ENCODE results near the gene TRPT1.
A peak's percentile ranks its signal among the peaks of the same experiment; 100 is the strongest.

Gene TRPT1

GRCh38 chr11:64262271-64263002, 36.5 kb upstream of the TRPT1 start:
- in situ Hi-C loops (cut with MboI; ENCODE audit: low pct_unique_long_range_greater_than_20kb, low sequenced_read_pairs, unreplicated experiment), result no loop called here
- no peak for TF ChIP-seq CTCF (IDR thresholded peaks at IDR 0.05; ENCODE audit: extremely low read depth, insufficient read depth, missing control alignments)
- no peak for DNase-seq (ENCODE audit: low spot score)

- no peak for TF ChIP-seq CTCF (IDR thresholded peaks at IDR 0.05; ENCODE audit: extremely low read depth, insufficient read depth, missing control alignments)
- DNase-seq (ENCODE audit: low spot score), result no peak
- in situ Hi-C loops (cut with MboI; ENCODE audit: low pct_unique_long_range_greater_than_20kb, low sequenced_read_pairs, unreplicated experiment), result no loop called here
Measured at GRCh38 chr11:64261556-64262080, 35.6 kb upstream of the TRPT1 start.

- in situ Hi-C loops (cut with MboI; ENCODE audit: low pct_unique_long_range_greater_than_20kb, low sequenced_read_pairs, unreplicated experiment), result no loop called here
Measured at GRCh38 chr11:64260147-64260708, 34.2 kb upstream of the TRPT1 start.

DNA sequence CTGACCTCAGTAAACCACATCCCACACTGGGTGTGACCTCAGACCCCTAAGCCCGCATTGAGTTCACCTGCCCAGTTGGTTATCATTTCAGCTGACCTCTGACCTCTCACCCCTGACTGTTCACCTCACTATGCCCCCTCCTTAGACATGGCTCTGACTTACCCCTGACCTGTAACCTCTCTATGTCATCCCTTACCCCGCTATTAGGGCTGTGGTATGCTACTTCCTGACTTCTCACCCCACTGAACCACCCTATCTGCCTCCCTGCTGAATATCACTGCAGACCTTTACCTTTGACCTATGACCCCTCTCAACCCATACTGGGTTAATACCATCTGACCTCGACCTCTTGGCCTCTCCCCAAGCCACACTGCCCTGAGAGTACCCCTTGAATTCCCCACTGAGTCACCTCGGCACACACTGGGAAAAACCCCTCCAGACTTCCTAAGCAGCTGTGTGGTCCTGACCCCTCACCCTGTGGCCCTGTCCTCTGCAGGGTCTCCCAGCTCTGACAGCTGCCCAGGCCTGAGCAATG, 33.6 kb upstream of the TRPT1 start:
- in situ Hi-C loops (cut with MboI; ENCODE audit: low pct_unique_long_range_greater_than_20kb, low sequenced_read_pairs, unreplicated experiment), result no loop called here
- TF ChIP-seq CTCF (IDR thresholded peaks at IDR 0.05; ENCODE audit: extremely low read depth, insufficient read depth, missing control alignments), result no peak
- DNase-seq (ENCODE audit: low spot score), result peak; percentile 70

More at GRCh38 chr11:64260147-64260708, 34.2 kb upstream of the TRPT1 start:
- peak; percentile 69 for DNase-seq (ENCODE audit: low spot score)
- TF ChIP-seq CTCF (IDR thresholded peaks at IDR 0.05; ENCODE audit: extremely low read depth, insufficient read depth, missing control alignments), result no peak

DNA sequence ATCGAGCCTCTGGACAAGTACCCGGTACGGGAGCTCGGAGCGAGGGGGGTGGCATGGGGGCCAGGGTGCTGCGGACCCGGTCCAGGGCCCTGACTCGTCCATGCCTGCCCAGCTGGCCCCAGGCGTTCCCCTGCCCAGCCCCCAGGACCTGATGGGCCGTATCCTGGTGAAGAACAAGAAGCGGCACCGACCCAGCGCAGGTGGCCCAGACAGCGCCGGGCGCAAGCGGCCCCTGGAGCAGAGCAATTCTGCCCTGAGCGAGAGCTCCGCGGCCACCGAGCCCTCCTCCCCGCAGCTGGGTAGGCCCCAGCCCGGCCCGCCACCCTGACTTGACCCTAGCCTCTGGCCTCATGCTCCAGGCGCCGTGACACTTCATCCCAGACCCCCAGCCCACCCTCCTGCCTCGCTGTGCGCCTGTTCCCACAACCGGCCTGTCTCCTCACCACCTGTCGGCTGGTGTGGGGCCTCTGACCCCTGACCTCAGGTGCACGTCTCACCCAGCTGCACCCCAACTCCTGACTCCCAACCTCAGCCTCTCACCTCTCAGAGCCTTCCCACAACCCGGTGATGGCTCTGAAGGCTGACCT, 33.1 kb upstream of the TRPT1 start:
- no peak for TF ChIP-seq CTCF (IDR thresholded peaks at IDR 0.05; ENCODE audit: extremely low read depth, insufficient read depth, missing control alignments)
- no peak for DNase-seq (ENCODE audit: low spot score)
- in situ Hi-C loops (cut with MboI; ENCODE audit: low pct_unique_long_range_greater_than_20kb, low sequenced_read_pairs, unreplicated experiment), result no loop called here

- DNase-seq (ENCODE audit: low spot score), result peak; percentile 27
- no peak for TF ChIP-seq CTCF (IDR thresholded peaks at IDR 0.05; ENCODE audit: extremely low read depth, insufficient read depth, missing control alignments)
- in situ Hi-C loops (cut with MboI; ENCODE audit: low pct_unique_long_range_greater_than_20kb, low sequenced_read_pairs, unreplicated experiment), result no loop called here
Measured at GRCh38 chr11:64258356-64258755, 32.4 kb upstream of the TRPT1 start.
